Muscle layer of colon (tissue), 2 donors: ENCODE results near the gene MAMLD1.

ENCODE experiments used
- H3K27ac ChIP-seq: one replicate; pipeline ENCODE4 v1.7.0; 2013; ENCODE audit warnings: low read depth, mild to moderate bottlenecking, low read length, moderate library complexity
- H3K27me3 ChIP-seq, 2 donors: one replicate each; pipeline ENCODE4 v1.7.0; 2013; ENCODE audit warnings: low read length in 2 of 2, mild to moderate bottlenecking in 2 of 2; ENCODE audit not compliant: insufficient read depth in 2 of 2, control insufficient read depth in 1 of 2
- H3K36me3 ChIP-seq: one replicate; pipeline ENCODE4 v1.7.0; 2013; ENCODE audit warnings: mild to moderate bottlenecking, low read length; ENCODE audit not compliant: insufficient read depth
- H3K4me1 ChIP-seq: one replicate; pipeline ENCODE4 v1.7.0; 2013; ENCODE audit warnings: mild to moderate bottlenecking, low read length; ENCODE audit not compliant: insufficient read depth
- H3K4me3 ChIP-seq, 2 donors: one replicate each; pipeline ENCODE4 v1.7.0; 2013; ENCODE audit warnings: low read length in 2 of 2, low read depth in 1 of 2, mild to moderate bottlenecking in 1 of 2, moderate library complexity in 1 of 2
- H3K9ac ChIP-seq: one replicate; pipeline ENCODE4 v1.7.0; 2013; ENCODE audit warnings: low read length
- H3K9me3 ChIP-seq: one replicate; pipeline ENCODE4 v1.7.0; 2013; ENCODE audit warnings: mild to moderate bottlenecking, low read length
- donor health status: abdominal sarcoma.
- donor health status: Adenocarcinoma of cecum.

The MAMLD1 gene

DNA sequence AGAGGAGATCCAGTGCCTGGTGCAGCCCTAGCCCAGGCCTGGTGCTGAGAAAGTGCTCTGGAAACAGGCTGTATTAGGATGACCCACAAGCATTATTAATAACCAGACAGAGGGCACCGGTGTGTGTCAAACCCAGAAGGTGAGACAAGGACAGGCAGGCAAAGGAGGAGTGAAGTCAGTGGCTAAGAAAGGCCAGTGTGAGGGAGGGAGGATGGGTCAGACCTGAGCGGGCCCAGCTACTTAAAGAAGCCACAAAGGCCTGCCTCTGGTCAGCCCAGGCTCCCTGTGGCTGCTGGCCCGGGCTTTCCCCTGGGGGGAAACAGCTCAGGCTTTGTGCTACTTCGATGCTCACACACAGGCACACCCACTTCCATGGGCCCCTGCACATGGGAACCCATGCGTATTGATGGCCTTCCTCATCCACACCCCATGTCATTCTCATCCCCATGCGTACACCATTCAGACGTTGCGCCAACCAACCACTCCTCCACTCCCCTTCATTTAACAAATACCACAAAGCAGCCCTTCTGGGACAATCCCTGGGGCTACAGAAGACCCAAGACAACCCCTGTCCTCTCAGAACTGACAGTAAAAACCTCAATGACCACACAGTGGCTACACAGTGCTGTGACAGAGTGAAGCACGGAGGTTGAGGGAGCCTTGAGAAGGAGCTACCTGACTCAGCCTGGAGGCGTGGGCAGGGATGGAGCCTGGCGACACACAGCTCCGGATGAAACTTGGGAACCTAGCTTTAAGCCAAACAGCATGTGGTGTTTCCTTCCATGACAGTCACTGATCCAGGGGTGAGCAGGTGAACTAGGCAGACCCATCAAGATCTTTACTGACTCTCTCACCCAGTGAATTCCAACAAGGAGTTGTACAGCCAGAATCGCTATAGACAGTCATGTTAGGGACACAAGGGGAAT is 180.4 kb downstream of the MAMLD1 start:
- Histone ChIP-seq H3K9me3 (no peaks in the 10 kb centered on the region), H3K27me3 (peaks cover 0 to 4% of the 10 kb centered on the region in 2 donors), H3K9ac (no peak overlapping the region), H3K27ac (no peak overlapping the region), H3K36me3 (no peaks in the 10 kb centered on the region), H3K4me3 (no peak overlapping the region), H3K4me1 (peaks cover 12% of the 10 kb centered on the region)

DNA sequence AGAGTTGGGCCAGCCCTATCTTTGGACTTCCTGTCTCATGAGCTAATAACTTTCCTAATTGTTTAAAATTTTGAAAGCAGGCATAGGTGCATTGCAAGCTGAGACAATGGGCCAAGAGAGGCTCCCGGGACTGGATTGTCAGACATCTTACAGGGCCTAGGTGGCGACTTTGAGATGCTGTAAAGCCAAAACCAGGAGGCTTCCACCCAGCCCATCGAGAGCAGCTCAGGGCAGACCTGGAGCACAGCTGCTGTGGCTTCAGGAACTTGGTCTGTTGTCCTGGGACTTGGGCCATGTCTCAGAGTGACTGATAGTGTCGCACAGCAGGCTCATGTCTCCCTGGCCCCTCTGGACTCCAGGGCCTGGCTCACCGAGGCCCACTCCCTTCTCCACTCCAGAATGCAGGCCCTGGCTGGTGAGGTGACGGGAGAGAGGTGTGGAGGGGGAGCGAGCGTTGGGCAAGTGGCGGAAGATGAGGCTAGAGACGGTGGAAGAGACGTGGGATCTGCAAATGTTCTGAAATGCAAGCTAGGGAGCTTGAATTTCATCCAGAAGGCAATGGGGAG is 181.2 kb downstream of the MAMLD1 start:
- H3K9me3 ChIP-seq, result no peaks in the 10 kb centered on the region
- H3K27me3 ChIP-seq, result peaks cover 0 to 4% of the 10 kb centered on the region in 2 donors
- H3K4me1 ChIP-seq, result peaks cover 12% of the 10 kb centered on the region
- H3K27ac ChIP-seq, result no peak overlapping the region
- no peak overlapping the region for H3K9ac ChIP-seq
- H3K36me3 ChIP-seq, result no peaks in the 10 kb centered on the region
- H3K4me3 ChIP-seq, result no peak overlapping the region

DNA sequence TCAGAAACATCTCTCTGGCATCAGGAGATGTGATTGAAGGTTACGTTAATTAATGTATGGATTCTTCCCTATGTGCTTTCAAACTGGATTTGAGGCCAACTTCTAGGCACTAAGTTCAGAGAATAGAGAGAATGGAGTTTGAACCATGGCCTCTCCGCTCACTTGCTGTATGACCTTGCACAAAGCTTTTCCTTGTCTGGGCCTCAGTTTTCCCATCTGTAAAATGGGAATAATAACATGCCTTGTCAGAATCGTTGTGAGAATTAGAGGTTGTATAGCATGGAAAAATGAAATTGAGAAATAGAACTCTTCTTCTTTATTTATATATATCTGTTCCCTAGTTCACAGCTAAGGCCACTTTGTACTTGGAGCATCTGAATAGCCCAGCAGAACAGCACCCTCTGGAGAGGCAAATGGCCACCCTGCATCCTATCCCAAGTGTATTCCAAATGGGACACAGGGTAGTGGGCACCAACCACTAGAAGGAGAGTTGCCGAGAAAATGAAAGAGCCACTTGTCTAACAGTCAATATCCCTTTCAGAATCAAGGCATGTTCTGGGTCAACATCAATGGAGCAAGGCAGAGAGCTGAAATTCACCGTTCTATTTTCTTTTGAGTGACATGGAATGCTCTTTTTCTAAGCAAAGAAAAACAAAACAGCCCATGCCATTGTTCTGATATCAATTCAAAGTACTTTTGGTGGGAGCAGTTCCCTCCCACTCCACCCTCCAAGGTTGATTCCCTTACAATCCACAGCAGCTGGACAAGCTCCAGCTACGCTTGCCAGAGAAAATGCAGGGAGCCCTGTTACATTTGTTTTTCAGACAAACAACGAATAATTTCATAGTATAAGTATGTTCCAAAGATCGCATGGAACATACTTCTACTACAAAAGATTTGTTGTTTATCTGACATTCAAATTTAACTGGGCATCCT is 182.0 kb downstream of the MAMLD1 start:
- Histone ChIP-seq H3K4me3 (no peak overlapping the region), H3K27me3 (peaks cover 0 to 4% of the 10 kb centered on the region in 2 donors), H3K27ac (no peak overlapping the region), H3K4me1 (peaks cover 12% of the 10 kb centered on the region), H3K9ac (no peak overlapping the region), H3K36me3 (no peaks in the 10 kb centered on the region), H3K9me3 (no peaks in the 10 kb centered on the region)

DNA sequence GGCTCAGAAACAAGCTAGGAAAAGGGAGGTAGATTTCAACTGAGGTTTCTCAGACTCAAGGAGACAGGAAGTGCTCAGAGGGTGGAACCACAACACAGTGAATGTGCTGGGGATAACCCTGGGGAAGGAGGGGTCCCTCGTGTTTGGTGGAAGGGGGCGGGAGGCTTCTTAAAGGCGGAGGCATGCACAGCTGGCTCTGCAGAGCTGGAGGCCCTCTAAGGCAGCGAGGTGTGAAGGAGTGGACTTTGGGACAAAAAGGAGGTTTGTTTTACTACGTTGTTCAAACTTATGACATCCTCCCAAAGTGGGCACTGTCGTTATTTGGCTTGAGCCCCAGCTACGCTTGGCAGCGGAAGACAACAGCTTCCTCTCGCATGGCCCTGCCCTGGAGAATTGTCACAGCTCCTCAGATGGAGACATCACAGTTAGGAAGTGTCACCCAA is 183.6 kb downstream of the MAMLD1 start:
- Histone ChIP-seq H3K27me3 (peaks cover 0 to 4% of the 10 kb centered on the region in 2 donors), H3K4me1 (peaks cover 12% of the 10 kb centered on the region), H3K4me3 (no peak overlapping the region), H3K9ac (no peak overlapping the region), H3K36me3 (no peaks in the 10 kb centered on the region), H3K9me3 (no peaks in the 10 kb centered on the region), H3K27ac (no peak overlapping the region)

DNA sequence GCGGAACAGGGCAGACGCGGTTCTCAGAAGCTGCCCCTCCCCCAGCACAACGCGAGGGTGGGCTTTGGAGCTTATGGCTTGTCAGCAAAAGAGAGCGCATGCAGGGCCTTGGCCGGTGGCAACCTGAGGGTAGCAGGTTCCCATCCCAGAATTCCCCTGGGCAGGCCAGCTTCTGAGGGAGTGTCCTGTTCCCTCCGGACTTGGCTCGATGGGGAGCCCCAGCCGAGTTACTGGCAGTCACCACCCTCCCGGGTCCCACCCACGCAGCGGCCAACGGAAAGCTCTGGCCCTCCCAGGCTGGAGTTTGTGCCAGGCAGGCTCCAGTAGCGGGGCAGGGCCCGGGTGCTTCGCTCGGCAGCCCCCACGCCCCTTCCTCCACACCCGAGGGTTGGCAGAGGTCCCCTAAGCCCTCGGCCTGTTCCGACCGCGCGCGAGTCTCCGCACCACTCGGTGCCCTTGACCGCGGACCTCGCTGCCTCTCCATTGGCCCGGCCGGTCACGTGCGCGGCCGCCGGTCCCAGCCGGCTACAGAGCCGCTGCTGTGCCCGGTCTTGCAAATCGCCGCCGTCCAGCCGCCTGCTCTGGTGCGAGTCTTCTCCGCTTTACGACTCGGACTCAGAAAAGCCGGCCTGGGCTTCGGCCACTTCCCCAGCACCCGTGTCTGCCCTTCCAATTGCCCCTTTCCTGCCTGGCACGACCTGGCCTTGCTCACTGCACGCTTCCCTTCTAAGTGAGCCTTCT is 184.4 kb downstream of the MAMLD1 start:
- Histone ChIP-seq H3K9ac (peak overlapping the region; percentile 31), H3K4me3 (peak overlapping the region in 1 of 2 donors; percentile 26), H3K27me3 (peaks cover 0 to 4% of the 10 kb centered on the region in 2 donors), H3K4me1 (peaks cover 12% of the 10 kb centered on the region), H3K36me3 (no peaks in the 10 kb centered on the region), H3K9me3 (no peaks in the 10 kb centered on the region), H3K27ac (peak overlapping the region; percentile 76)

DNA sequence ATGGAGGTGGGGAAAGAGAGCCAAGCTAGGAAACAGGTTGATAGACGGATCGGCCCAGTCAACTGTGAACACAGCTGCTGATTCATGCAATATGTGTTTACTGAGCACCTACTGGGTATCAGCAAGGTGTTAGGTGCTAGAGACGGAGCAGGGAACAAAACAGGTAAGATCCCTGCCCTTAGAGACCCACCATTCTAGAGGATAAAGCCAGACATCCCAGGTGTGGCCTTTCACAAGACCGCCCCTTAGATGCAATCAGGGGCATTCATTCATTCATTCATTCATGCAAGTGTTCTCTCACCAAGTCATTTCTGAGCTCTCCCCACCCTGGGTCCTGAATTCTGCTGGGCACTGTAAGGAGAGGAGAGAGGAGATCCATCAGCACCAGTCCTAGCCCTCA is 185.1 kb downstream of the MAMLD1 start:
- peaks cover 12% of the 10 kb centered on the region for H3K4me1 ChIP-seq
- peak overlapping the region in 1 of 2 donors; percentile 26 for H3K4me3 ChIP-seq
- H3K9ac ChIP-seq, result peak overlapping the region; percentile 31
- peaks cover 0 to 4% of the 10 kb centered on the region in 2 donors for H3K27me3 ChIP-seq
- H3K27ac ChIP-seq, result no peak overlapping the region
- H3K9me3 ChIP-seq, result no peaks in the 10 kb centered on the region
- no peaks in the 10 kb centered on the region for H3K36me3 ChIP-seq

DNA sequence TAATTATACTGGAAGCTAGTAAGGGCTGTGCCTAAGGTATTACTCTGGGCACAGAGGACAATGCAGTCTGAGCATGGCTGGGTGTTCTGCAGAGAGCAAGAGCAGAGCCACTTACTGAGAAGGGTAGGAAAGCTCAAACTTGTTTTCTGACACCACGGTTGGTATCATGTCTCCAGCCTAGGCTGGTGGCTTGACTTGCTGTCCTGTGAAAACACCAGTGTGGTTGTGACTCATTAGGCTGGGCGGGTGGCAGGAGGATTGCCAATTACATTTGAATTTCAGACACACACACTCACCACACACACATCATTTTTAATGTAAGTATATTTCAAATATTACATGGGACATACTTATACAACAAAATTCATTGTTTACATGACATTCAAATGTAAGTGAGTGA is 185.6 kb downstream of the MAMLD1 start:
- Histone ChIP-seq H3K27me3 (peaks cover 0 to 4% of the 10 kb centered on the region in 2 donors), H3K27ac (no peak overlapping the region), H3K36me3 (no peaks in the 10 kb centered on the region), H3K4me1 (peaks cover 12% of the 10 kb centered on the region), H3K9me3 (no peaks in the 10 kb centered on the region), H3K4me3 (no peak overlapping the region), H3K9ac (no peak overlapping the region)

DNA sequence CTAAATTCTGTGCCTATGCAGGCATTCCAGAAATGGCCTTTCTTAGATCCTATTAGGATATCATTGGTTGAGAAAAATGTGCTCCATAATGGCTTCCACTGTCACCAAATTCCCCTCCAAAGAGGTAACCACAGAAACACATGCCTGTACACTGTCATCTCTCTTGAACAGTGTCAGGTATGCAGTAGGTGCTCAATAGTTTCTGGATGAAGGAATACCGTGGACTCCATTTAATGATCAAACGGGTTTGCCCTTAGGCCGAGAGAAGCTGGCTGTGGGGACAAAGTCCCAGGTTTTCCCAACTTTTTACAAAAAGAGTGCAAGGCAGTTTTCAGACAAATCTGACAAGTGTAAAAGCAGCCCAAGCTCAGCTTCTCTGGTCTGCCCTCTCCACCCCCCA is 188.8 kb downstream of the MAMLD1 start:
- no peak overlapping the region for H3K27ac ChIP-seq

DNA sequence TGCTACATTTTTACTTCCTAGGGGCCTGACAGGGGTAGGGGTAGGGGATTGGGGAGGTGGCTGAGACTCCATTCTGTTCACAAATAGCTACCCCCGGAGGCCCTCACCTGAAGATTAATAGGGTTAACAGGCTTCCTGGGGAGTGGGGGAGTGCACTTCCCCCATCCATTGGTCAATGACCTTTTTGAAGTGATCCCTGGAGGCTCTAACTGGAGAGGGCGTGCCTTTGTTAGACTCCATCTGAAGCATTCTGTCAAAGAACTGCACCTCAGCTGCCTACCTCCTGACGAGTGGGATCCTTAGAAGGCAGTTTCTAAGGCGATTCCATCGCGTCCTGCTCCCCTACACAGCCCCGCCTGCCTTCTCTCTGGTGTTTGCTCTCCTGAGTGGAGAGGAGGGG is 195.3 kb downstream of the MAMLD1 start:
- H3K4me3 ChIP-seq, result no peak overlapping the region
- no peak overlapping the region for H3K9ac ChIP-seq
- no peaks in the 10 kb centered on the region for H3K9me3 ChIP-seq
- no peaks in the 10 kb centered on the region for H3K4me1 ChIP-seq
- no peaks in the 10 kb centered on the region for H3K36me3 ChIP-seq
- no peak overlapping the region for H3K27ac ChIP-seq
- no peaks in the 10 kb centered on the region for H3K27me3 ChIP-seq

More for the DNA sequence above, 188.8 kb downstream of the MAMLD1 start:
- H3K9ac ChIP-seq, result no peak overlapping the region
- no peaks in the 10 kb centered on the region for H3K9me3 ChIP-seq
- no peaks in the 10 kb centered on the region for H3K36me3 ChIP-seq
- peaks cover 4% of the 10 kb centered on the region for H3K4me1 ChIP-seq
- no peak overlapping the region for H3K4me3 ChIP-seq
- peaks cover 0 to 4% of the 10 kb centered on the region in 2 donors for H3K27me3 ChIP-seq
